Dermis microvascular lymphatic vessel endothelial cell (primary cell): Measurements from ENCODE around the gene MAP1LC3B. TPM values are rescaled to one million over a fixed set of nuclear protein-coding genes. Genes with fewer than 3 reads are reported as not detected.

ENCODE experiments used
- total RNA-seq: library from RNA; depleted of rRNA; stranded (reverse); fragments of >200 nt; gene quantifications from 2 replicates; pipeline ENCODE4 v1.2.1, GENCODE V29; 2014

Gene MAP1LC3B
- total RNA-seq, 1 donor from 2014 or later = 20.9 TPM

Other genes with a start within 250 kb of the MAP1LC3B start
- gene C16orf95, start 74.9 kb upstream of the MAP1LC3B start, total RNA-seq = 2.0 and 2.8 TPM in 2 replicates
- gene FBXO31, start 8.6 kb upstream of the MAP1LC3B start, total RNA-seq = 14.9 and 21.7 TPM in 2 replicates
- 5.8 and 9.1 TPM in 2 replicates for gene ZCCHC14, start 100.7 kb downstream of the MAP1LC3B start, total RNA-seq
- 0.64 and 1.3 TPM in 2 replicates for gene JPH3, start 210.2 kb downstream of the MAP1LC3B start, total RNA-seq